Measurements from ENCODE around the gene EFEMP2.
A peak's percentile ranks its signal among the peaks of the same experiment; 100 is the strongest.
"Not testable (repeated sequence)": the region's sequence is repeated elsewhere in the genome, so short reads cannot be mapped to it uniquely, and the experiment has no call there.

Gene EFEMP2

DNA sequence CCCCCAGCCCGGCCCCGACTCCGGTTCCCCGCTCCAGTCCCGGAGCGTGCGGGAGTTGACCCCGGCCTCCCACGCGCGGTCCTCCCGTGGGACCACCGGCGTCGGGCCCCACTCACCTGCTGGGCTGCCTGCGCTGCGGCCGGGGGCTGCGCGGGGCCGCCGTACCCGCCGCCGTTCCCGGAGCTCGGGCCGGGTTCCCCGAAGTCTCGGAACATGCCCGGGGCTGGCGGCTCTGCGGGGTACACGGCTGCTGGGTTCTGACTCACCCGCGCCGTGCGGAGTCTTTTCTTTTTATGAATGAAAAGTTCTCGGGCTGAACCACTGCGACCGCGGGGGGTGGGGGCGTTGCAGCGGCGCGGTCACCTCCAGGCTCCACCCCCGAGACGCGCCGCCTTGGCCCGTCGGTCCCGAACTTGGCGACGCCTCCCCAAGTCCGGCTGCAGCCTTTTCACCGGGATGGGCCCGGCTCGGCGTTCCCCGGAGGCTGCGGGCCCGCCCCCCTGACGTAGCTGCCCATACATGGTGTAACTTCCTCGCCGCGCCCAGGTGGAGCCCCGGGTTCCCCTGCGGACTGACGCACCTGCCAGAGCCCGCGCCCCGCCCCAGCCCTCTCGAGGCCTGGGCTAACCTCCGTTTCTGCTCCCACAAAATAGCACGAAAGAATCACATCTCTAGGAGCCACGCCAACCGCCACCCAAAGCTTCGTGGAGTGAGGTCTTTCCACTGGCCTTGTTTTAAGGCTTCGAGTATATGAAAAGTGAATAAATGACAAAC lies 27.7 kb upstream of the EFEMP2 start, which contains the start of gene FOSL1:
FOSL1 (minus strand) TSS at position 264 of the 774 bp plus-strand sequence; CDS start at position 215, 49 bp downstream.
- DNase-seq: peak; percentile 56

DNA sequence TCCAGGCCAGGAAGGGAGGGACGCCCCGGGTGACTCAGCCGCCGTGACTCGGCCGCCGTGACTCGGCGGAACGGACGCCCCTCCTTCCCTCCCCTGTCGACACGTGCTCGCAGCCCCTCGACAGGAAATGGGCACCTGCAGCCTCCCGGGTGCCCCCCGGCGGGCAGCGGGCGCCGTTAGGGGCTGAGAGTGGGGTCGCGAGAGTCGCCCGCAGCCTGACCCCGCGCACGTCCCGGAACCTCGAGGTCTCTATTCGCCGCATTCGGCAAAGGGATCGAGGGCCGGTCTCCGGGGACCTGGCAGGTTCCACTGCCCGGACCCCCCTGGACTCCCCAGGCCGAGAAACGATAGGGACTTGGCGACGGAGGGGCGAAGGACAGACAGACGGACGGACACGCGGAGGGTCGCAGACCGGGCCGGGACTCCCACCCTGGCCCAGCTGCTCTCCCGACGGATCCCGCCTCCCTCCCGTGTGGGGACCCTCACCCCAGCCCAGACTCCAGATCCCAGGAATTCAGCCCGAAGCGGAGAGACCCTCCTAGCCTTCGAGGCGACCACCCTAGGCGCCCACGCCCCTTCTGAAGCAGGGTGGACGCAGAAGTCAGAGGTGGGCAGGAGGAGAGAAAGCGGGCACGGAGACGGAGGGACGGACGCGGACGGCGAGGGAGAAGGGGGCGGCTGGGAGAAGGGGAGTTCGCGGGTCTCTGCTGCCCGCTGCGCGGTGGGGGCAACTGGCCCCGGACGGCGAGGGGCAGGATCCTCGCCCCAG lies 26.9 kb upstream of the EFEMP2 start:
- DNase-seq: no peak

DNA sequence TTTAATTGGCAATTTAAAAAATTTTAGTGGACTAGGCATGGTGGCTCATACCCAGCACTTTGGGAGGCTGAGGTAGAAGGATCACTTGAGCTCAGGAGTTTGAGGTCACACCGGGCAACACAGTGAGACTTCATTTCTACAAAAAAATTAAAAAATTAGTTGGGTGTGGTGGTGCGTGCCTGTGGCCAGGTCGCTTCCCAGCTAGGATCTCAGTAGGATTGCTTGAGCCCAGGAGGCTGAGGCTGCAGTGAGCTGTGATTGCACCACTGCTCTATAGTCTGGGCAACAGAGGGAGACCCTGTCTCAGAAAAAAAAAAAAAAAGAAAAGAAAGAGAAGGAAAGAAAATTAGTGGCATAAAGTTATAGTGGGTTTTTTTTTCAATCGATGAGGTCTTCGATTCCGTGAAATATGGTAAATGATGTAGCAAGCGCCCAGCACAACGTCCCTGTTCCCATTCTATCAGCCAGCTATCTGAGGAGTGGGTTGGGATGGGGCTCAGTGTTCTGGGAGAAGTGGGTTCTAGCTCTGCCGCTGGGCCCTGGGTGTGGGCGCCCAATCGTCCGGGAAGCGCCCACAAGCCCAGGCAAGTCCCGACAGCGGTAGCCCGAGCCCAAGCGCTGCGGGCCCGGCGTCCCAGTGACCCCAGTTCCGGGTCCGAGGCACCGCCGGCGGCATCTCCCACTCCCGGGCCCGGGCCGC lies 26.2 kb upstream of the EFEMP2 start:
- no peak for DNase-seq

DNA sequence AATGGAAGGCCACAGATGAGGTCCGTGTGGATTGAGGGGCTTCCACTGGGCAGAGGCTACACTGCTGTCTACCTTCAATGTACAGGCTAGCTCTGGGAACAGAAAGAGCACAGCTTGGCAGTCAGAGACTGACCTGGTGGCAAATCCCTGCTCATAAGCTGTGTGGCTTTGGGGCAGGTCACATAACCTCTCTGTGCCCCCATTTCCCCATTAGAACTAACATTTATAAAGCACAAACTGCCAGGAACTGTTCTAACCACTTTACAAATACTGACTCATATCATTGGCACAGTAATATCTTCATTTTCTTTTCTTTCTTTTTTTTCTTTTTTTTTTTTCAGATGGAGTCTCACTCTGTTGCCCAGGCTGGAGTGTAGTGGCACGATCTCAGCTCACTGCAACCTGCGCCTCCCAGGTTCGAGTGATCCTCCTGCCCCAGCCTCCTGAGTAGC lies 24.4 kb upstream of the EFEMP2 start:
- no peak for DNase-seq

DNA sequence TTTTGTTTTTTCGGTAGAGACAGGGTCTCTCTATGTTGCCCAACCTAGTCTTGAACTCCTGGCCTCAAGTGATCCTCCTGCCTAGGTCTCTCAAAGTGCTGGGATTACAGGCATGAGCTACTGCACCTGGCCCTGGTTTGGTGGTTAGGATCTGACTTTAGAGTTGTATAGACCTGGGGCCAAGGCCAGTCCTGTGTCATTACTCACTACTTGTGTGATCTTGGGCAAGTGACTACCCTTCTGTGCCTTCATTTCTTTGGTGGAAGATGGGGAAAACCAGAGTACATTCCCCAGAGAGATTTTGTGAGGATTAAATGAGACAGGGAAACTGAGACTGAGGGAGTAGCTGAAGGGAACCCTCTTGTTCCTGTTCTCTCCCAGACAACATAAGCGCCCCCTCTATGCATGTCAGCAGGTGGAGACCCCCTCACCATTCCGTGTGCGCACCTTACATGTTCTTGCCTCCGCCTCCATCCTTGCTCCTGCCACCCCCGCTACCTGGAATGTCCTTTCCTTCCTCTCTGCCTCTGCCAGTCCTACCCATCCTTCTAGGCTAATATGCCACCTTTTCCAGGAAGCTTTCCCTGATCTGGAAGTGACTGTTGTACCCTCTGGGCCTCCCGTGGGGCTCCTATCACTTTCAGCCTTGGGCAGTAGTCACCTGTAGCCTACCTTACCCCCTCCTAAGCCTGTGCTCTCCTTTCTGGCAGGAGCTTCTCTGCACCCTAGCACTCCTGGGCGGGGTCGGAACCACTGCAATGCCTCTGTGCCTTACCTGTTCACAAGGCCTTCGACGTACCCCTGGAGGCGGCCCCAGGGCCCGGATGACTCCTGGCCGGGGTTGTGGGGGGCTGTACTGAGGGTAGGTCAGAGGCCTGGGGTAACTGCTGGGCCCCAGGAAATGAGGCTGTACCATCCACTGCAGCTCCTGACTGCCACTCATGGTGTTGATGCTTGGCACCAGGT lies 23.7 kb upstream of the EFEMP2 start:
- no peak for DNase-seq

GRCh38 chr11:65895482-65895981 lies 22.9 kb upstream of the EFEMP2 start:
- no peak for DNase-seq

DNA sequence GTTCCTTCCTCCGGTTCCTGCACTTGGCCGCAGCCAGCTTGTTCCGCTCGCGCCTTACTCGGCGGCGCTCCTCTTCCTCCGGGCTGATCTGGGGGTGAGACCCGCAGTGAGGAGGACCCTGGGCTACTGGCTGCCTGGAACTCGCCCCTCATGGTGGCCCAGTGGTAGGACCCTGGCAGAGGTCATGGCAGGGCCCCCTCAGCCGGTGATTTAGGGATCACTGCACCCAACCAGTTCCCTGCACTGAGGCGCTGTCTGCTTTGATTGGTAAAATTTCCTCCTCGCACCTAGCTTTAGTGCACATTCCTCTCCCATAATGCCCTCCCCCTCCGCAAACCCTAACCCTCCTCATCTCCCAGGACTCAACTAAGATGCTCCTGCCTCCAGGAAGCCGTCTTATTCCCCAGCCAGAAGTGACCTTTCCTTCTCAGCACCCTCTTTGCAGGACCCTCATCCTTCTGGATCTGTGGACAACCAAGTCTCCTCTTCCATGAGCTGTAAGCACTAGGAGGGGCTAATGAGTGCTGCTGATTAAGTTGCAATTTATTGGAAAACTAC lies 21.5 kb upstream of the EFEMP2 start:
- no peak for DNase-seq

DNA sequence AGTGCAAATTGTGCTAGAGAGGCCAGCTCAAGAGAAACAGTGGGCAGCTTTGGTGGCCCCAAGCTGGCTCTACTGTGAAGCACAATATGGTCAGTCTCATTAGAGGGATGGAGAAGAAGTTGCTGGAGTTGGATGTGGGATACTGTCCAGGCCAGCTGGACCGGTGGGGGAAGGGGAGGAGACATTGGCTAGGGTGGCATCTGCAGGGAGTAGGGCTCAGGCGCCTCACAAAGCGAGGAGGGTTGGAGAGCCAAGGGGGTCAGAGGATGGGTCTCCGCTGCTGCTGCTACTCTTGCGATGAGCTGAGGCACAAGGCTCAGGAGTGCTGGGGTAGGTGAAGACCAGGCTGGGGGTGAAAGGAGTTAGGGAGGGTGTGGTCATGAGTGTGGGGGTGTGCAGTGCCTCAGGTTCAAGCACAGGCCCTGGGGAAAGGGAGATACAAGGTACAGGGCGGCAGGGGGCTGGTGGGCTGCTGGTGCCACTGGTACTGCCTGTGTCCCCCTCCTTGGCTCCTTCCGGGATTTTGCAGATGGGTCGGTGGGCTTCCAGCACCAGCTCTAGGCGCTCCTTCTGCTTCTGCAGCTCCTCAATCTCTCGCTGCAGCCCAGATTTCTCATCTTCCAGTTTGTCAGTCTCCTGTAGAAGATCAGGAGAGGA lies 20.2 kb upstream of the EFEMP2 start:
- no peak for DNase-seq

DNA sequence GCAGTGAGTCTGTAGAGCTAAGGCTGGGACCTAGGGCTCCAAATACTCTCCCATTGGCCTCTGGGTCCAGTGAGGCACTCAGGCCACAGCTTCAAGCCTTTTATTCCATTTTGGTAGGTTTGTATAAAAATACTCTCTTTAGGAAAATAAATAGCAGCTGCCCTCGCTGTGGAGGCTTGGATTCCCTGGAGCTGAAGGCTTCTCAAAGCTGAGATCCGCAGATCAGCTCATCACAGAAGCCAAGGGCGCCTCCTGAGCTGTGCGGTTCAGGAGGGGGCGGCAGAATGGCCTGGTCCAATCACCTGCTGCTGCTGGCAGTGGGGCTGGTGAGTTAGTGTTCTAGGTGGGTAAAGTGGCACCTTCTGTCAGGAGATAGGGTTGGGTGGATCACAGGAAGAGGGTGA lies 19.5 kb upstream of the EFEMP2 start:
- DNase-seq: not testable (repeated sequence)

GRCh38 chr11:65891219-65892136 lies 18.9 kb upstream of the EFEMP2 start:
- no peak for DNase-seq

- DNase-seq: peak; percentile 89
Observed at GRCh38 chr11:65890324-65891218, 18.0 kb upstream of the EFEMP2 start, which contains the start of gene CCDC85B. TSS of gene CCDC85B (plus strand) at chr11:65890673. CDS start at chr11:65890784, 111 bp downstream.

DNA sequence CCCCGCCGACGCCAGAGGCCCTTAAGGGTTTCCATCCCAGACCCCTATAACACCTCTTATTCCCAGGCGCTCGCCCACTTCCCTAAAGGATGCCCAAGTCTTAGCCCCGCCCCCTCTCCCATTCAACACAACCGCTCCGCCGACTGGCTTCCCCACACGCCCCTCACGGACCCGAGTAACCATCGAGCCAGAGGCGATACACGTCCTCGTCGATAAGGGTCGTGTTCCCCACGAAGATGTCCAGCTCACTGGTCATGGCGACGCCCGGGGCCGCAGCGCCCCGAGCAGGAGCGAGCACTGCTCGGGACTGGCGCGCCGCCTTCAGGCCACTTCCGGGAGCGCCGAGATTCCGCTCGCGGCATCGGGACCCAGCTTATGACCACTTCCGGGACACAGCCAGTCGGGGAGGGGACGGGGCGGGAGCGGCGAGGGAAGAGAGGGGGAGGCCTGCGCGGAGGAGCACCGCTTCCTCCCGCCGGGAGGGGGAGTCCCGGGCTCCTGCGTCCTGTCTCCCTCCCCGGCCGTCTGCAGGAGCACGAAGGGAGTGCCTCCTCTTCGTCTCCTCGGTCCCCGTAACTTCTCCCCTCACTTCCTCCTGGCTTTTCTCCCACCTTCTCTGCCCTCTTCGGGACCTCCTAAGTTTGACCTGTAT lies 15.7 kb upstream of the EFEMP2 start, which contains the start of gene FIBP:
FIBP (minus strand) TSS at position 309 of the 652 bp plus-strand sequence; CDS start at position 256, 53 bp downstream.
- peak; percentile 91 for DNase-seq

DNA sequence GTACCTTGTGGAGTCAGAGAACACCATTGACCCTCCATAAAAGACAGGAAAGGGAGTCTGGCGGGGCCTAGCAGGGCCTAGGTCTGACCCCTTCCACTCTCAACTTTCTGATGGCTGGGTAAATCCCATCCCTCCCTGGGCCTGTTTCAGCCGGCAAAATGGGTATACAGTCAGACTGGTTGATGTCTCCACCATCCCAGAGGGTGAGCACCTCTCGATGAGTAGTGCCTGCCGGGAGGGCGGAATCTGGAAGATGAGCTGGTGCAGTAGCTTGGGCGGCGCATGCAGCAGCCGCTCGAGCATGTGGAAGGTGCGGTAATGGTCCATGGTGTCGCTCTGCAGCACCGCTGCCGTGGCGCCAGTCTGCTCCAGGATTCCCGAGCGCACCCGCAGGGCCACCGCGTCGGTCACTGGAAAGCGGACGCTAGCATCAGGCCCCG lies 15.1 kb upstream of the EFEMP2 start:
- no peak for DNase-seq

DNA sequence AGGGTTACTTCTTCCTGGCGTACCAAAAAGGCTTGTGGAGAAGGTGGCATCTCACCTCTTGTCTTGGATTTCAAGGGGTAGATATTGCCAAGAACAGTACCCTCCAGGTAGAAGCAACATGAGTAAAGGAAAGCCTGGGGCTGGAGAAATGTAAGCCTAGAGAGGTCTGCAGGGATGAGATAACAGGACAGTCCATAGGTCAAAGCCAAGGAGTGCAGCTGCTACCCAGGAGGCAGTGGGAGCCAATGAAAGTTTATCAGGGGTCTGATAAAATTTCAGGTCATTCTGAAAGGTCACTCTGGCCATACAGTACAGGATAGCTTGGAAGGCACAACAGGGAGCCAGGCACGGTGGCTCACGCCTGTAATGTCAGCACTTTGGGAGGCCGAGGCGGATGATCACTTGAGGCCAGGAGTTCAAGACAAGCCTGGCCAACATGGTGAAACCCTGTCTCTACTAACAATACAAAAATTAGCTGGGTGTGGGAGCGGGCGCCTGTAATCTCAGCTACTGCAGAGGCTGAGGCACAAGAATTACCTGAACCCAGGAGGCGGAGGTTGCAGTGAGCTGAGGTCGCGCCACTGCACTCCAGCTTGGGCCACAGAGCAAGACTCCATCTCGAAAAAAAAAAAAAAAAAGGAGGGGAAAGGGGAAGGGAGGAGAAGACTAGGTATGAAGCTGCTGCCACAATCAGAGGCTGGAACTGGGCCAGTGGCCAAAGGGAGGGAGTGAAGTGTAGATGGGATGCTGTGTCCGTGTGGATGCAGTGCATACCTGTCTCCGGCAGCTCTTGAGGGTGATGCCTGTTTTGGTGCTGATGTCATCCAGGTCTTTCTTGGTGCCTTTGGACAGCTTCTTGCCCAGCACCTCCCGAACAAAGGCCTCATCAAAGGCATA lies 14.5 kb upstream of the EFEMP2 start:
- DNase-seq: no peak

GRCh38 chr11:65885808-65886536 lies 13.4 kb upstream of the EFEMP2 start:
- no peak for DNase-seq

GRCh38 chr11:65885231-65885630 lies 12.6 kb upstream of the EFEMP2 start:
- DNase-seq: no peak
